GM12864 (cell line): ENCODE measurements around the gene PPFIA4.
A peak's percentile ranks its signal among the peaks of the same experiment; 100 is the strongest.
"Not testable (repeated sequence)": the region's sequence is repeated elsewhere in the genome, so short reads cannot be mapped to it uniquely, and the experiment has no call there.

Experiments
- DNase-seq: peaks from one replicate; pipeline ENCODE4 v3.0.0-alpha.2; 2011; ENCODE audit warnings: low read depth
- H3K4me3 ChIP-seq: 2 replicates; pipeline ENCODE4 v1.5.1; 2011; ENCODE audit warnings: mild to moderate bottlenecking, low read depth, low read length, control low read depth
- CTCF ChIP-seq: IDR thresholded peaks from 2 replicates; pipeline ENCODE4 v1.5.1; 2011; ENCODE audit warnings: low read depth, mild to moderate bottlenecking, moderate library complexity, low read length, control low read depth, inconsistent platforms; ENCODE audit errors: missing control alignments

Gene PPFIA4

GRCh38 chr1:203026031-203026665 is at the start of gene PPFIA4:
Gene PPFIA4, plus strand, starts transcription at chr1:203026491. Its CDS starts 12,518 bp downstream, at chr1:203039009.
- DNase-seq = peak; percentile 41
- TF ChIP-seq CTCF = no peak
- peak within 1 kb of the TSS; percentile 71 for H3K4me3 ChIP-seq

- DNase-seq = no peak
- H3K4me3 ChIP-seq = no peak overlapping the region
- no peak for TF ChIP-seq CTCF
These were observed 49.7 kb upstream of the PPFIA4 start for GRCh38 chr1:202976633-202977032.

- no peak for TF ChIP-seq CTCF
- H3K4me3 ChIP-seq = no peak overlapping the region
- DNase-seq = no peak
These were observed 46.8 kb upstream of the PPFIA4 start for GRCh38 chr1:202979459-202979858.

GRCh38 chr1:202981939-202982338 is 44.4 kb upstream of the PPFIA4 start:
- DNase-seq = no peak
- TF ChIP-seq CTCF = no peak
- H3K4me3 ChIP-seq = no peak overlapping the region

- no peak overlapping the region for H3K4me3 ChIP-seq
- no peak for DNase-seq
- TF ChIP-seq CTCF = no peak
These were observed 43.4 kb upstream of the PPFIA4 start for GRCh38 chr1:202982715-202983430.

GRCh38 chr1:202986120-202986519 is 40.2 kb upstream of the PPFIA4 start:
- DNase-seq, H3K4me3 ChIP-seq: not testable (repeated sequence)

- no peak for TF ChIP-seq CTCF
- no peak for DNase-seq
- no peak overlapping the region for H3K4me3 ChIP-seq
These were observed 39.0 kb upstream of the PPFIA4 start for GRCh38 chr1:202987255-202987654.
